22Rv1 (cell line): ENCODE results near the gene CPXM1.
A peak's percentile ranks its signal among the peaks of the same experiment; 100 is the strongest.

Experiments
- H3K27ac ChIP-seq: fragments of 450-650 bp; 2 replicates; pipeline ENCODE4 v1.5.1; 2017
- CTCF ChIP-seq: fragments of 450-650 bp; IDR thresholded peaks from 2 replicates; pipeline ENCODE4 v1.5.1; 2017; ENCODE audit warnings: mild to moderate bottlenecking
- ZFX ChIP-seq: fragments of 450-650 bp; IDR thresholded peaks from 2 replicates; pipeline ENCODE4 v1.6.1; 2017; ENCODE audit warnings: antibody characterized with exemption, borderline replicate concordance

CPXM1 gene

GRCh38 chr20:2755451-2756055 is 44.9 kb downstream of the CPXM1 start:
- no peak for TF ChIP-seq ZFX
- TF ChIP-seq CTCF, result no peak
- no peak overlapping the region for H3K27ac ChIP-seq

- H3K27ac ChIP-seq, result no peak overlapping the region
- TF ChIP-seq CTCF, result no peak
- no peak for TF ChIP-seq ZFX
These were observed 46.0 kb downstream of the CPXM1 start for GRCh38 chr20:2754424-2754823.

GRCh38 chr20:2753461-2754040 is 46.9 kb downstream of the CPXM1 start:
- H3K27ac ChIP-seq, result no peak overlapping the region
- no peak for TF ChIP-seq ZFX
- no peak for TF ChIP-seq CTCF

- H3K27ac ChIP-seq, result peak overlapping the region; percentile 61; the same call in 1 of the 2 replicates
- TF ChIP-seq CTCF (peak; percentile 88), ZFX (no peak)
These were observed 47.6 kb downstream of the CPXM1 start for GRCh38 chr20:2752567-2753460.

- TF ChIP-seq ZFX, result no peak
- TF ChIP-seq CTCF, result no peak
- peak overlapping the region; percentile 61 for H3K27ac ChIP-seq
These were observed 48.4 kb downstream of the CPXM1 start for GRCh38 chr20:2751878-2752566.

- peak overlapping the region; percentile 61 for H3K27ac ChIP-seq
- no peak for TF ChIP-seq CTCF
- no peak for TF ChIP-seq ZFX
These were observed 49.0 kb downstream of the CPXM1 start for GRCh38 chr20:2751347-2751877.
